Ishikawa (cell line): ENCODE data around the gene COL25A1.

Experiments
- CEBPB ChIP-seq: IDR thresholded peaks from 2 replicates; pipeline ENCODE4 v1.6.1; 2012
- CREB1 ChIP-seq: IDR thresholded peaks from 2 replicates; pipeline ENCODE4 v1.6.1; 2012; ENCODE audit warnings: low read depth
- EGR1 ChIP-seq: IDR thresholded peaks from 2 replicates; pipeline ENCODE4 v1.6.1; 2012
- EP300 ChIP-seq: IDR thresholded peaks from 2 replicates; pipeline ENCODE4 v1.6.1; 2012; ENCODE audit warnings: borderline replicate concordance
- FOXM1 ChIP-seq: IDR thresholded peaks from 2 replicates; pipeline ENCODE4 v1.6.1; 2012; ENCODE audit warnings: low read depth, borderline replicate concordance
- MAX ChIP-seq: IDR thresholded peaks from 2 replicates; pipeline ENCODE4 v1.6.1; 2012
- NFIC ChIP-seq: IDR thresholded peaks from 2 replicates; pipeline ENCODE4 v1.6.1; 2012
- RAD21 ChIP-seq: IDR thresholded peaks from 2 replicates; pipeline ENCODE4 v1.6.1; 2012; ENCODE audit warnings: low read depth
- REST ChIP-seq: IDR thresholded peaks from 2 replicates; pipeline ENCODE4 v1.6.1; 2012; ENCODE audit warnings: low read depth, mild to moderate bottlenecking
- TAF1 ChIP-seq: IDR thresholded peaks from 2 replicates; pipeline ENCODE4 v1.6.1; 2012; ENCODE audit warnings: low read depth, mild to moderate bottlenecking
- TCF12 ChIP-seq: IDR thresholded peaks from 2 replicates; pipeline ENCODE4 v1.6.1; 2012; ENCODE audit warnings: low read depth
- TEAD4 ChIP-seq: IDR thresholded peaks from 2 replicates; pipeline ENCODE4 v1.6.1; 2012
- USF1 ChIP-seq: IDR thresholded peaks from 2 replicates; pipeline ENCODE4 v1.6.1; 2012
- YY1 ChIP-seq: IDR thresholded peaks from 2 replicates; pipeline ENCODE4 v1.6.1; 2012; ENCODE audit warnings: low read depth
- ZBTB7A ChIP-seq: IDR thresholded peaks from 2 replicates; pipeline ENCODE4 v1.6.1; 2012; ENCODE audit warnings: low read depth

Gene COL25A1

GRCh38 chr4:109049926-109050325 is 252.5 kb downstream of the COL25A1 start:
- TF ChIP-seq EP300: no peak
- TF ChIP-seq TCF12: no peak
- no peak for TF ChIP-seq FOXM1
- no peak for TF ChIP-seq TEAD4
- no peak for TF ChIP-seq REST
- TF ChIP-seq USF1: no peak
- TF ChIP-seq NFIC: no peak
- no peak for TF ChIP-seq RAD21
- no peak for TF ChIP-seq CEBPB
- TF ChIP-seq ZBTB7A: no peak
- TF ChIP-seq YY1: no peak
- no peak for TF ChIP-seq EGR1
- no peak for TF ChIP-seq TAF1
- TF ChIP-seq MAX: no peak
- no peak for TF ChIP-seq CREB1

- TF ChIP-seq ZBTB7A (no peak), EP300 (no peak), CEBPB (no peak), TCF12 (no peak), MAX (no peak)
These were observed 255.8 kb downstream of the COL25A1 start for GRCh38 chr4:109046471-109047201.

DNA sequence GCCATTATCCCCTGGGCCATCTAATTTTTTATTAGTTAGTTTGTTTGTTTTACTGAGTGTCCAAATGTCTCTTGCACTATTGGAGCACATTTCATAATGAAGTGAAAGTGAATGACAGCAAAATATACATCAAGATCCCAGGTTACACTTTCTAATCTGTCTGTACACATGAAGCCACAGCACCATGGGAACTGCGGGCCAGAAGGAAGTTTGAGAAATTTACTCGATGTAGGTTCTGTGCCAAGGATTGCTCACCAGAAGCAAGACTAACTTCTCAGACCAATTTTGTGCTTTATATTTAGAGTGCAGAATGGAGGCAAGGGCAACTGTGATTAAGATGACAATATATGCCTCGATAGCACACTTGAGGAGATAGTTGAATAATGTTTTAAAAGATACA is 258.0 kb downstream of the COL25A1 start:
- no peak for TF ChIP-seq TCF12
- TF ChIP-seq NFIC: no peak
- TF ChIP-seq ZBTB7A: no peak
- TF ChIP-seq FOXM1: no peak
- no peak for TF ChIP-seq EGR1
- no peak for TF ChIP-seq USF1
- TF ChIP-seq REST: no peak
- TF ChIP-seq TEAD4: no peak
- TF ChIP-seq MAX: no peak
- no peak for TF ChIP-seq YY1
- no peak for TF ChIP-seq EP300
- TF ChIP-seq TAF1: no peak
- no peak for TF ChIP-seq CEBPB
- TF ChIP-seq CREB1: no peak
- no peak for TF ChIP-seq RAD21

DNA sequence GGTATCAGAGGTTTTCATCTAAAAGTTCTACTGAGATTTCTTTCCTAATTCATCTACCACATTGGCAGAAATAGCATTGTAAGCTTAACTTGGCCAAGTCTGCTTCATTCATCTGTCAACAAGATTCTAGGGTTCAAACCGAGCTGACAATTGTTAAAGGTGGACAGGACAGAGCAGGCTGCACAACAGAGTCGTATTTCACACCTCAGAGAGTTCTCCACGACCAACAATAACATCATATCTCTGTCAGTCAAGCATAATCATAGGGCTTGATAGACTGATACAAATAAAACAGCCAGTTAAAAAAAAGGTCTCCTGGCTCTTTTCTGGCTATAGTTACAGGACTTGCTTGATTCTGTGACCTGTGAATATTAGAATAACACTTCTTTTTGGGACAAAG is 259.2 kb downstream of the COL25A1 start:
- TF ChIP-seq ZBTB7A: no peak
- TF ChIP-seq TAF1: no peak
- no peak for TF ChIP-seq MAX
- TF ChIP-seq TEAD4: no peak
- no peak for TF ChIP-seq EP300
- TF ChIP-seq CEBPB: no peak
- no peak for TF ChIP-seq TCF12
- TF ChIP-seq YY1: no peak
- no peak for TF ChIP-seq USF1
- no peak for TF ChIP-seq REST
- no peak for TF ChIP-seq RAD21
- TF ChIP-seq FOXM1: no peak
